Adrenal gland (tissue), 12 donors: Measurements from ENCODE around the gene TGFBR2. TPM values are rescaled to one million over a fixed set of nuclear protein-coding genes. Genes with fewer than 3 reads are reported as not detected.
A peak's percentile ranks its signal among the peaks of the same experiment; 100 is the strongest.

Source experiments
- DNase-seq, 7 donors: peaks; one replicate each; pipeline ENCODE4 v3.0.0-alpha.2; 2019 to 2020
- H3K27ac ChIP-seq, 5 donors: fragments of 200-600 bp; sonication (generic) in 4 of 5; 1 replicate in 3 of 5; 2 replicates in 2 of 5; pipeline versions ENCODE4 v1.5.1 to v1.8.0; 2016 to 2020; ENCODE audit warnings: mild to moderate bottlenecking in 1 of 5
- H3K27me3 ChIP-seq: fragments of 200-600 bp; 2 replicates; pipeline ENCODE4 v1.8.0; 2021
- H3K36me3 ChIP-seq, 2 donors: fragments of 200-600 bp; replicated peaks in 1 of 2; 1 replicate in 1 of 2; 2 replicates in 1 of 2; pipeline versions ENCODE4 v1.5.1 to v1.8.0; 2018 to 2022
- H3K4me1 ChIP-seq, 2 donors: fragments of 200-600 bp; replicated peaks in 1 of 2; 1 replicate in 1 of 2; 2 replicates in 1 of 2; pipeline versions ENCODE4 v1.5.1 to v1.8.0; 2018 to 2021
- H3K4me3 ChIP-seq, 4 donors: fragments of 200-600 bp; sonication (generic) in 3 of 4; one replicate each; pipeline ENCODE4 v1.5.1; 2016 to 2018
- H3K9me3 ChIP-seq, 3 donors: fragments of 200-600 bp; sonication (generic) in 1 of 3; replicated peaks in 1 of 3; 1 replicate in 2 of 3; 2 replicates in 1 of 3; pipeline versions ENCODE4 v1.5.1 to v1.8.0; 2016 to 2021
- CTCF ChIP-seq, 6 experiments: fragments of 450-650 bp in 4 of 6; fragments of 200-600 bp in 2 of 6; sonication (generic) in 1 of 6; IDR thresholded peaks; 1 replicate in 5 of 6; 2 replicates in 1 of 6; pipeline versions ENCODE4 v1.5.1 to v1.8.0; 2016 to 2021; ENCODE audit warnings: antibody characterized with exemption in 6 of 6, mild to moderate bottlenecking in 2 of 6, moderate library complexity in 1 of 6
- POLR2A ChIP-seq, 2 donors: fragments of 450-650 bp; IDR thresholded peaks; one replicate each; pipeline ENCODE4 v1.6.1; 2017; ENCODE audit warnings: antibody characterized with exemption in 2 of 2, mild to moderate bottlenecking in 2 of 2, moderate library complexity in 1 of 2
- WGBS, 4 donors: extraction: QIAGEN DNeasy Blood & Tissue Kit in 2 of 4; methylation state at CpG; one replicate each; pipeline versions ENCODE4 v1.1.5 to v1.1.7; 2013 to 2017; 5-methylcytosine and 5-hydroxymethylcytosine counted together
- intact Hi-C, 2 donors: fragments of 100-400 bp; cut with DNase I; formaldehyde crosslinking; loops; one replicate each; pipeline versions ENCODE4 v1.14.1 to v1.15.0; 2022 to 2023
- polyA plus RNA-seq, 3 donors: library from polyadenylated mRNA; stranded (reverse); fragments of 200-250 nt in 2 of 3; fragments of 350-450 nt in 1 of 3; fragmentation: Illumina TruSeq in 1 of 3; extraction: RNeasy Lipid Tissue Mini Kit (QIAGEN cat#74804) in 1 of 3; gene quantifications; one replicate each; pipeline ENCODE4 v1.2.3, GENCODE V29; 2013 to 2014
- total RNA-seq, 9 donors: library from RNA; depleted of rRNA in 4 of 9; stranded (reverse); fragments of >200 nt in 4 of 9; fragments of 120-200 nt in 1 of 9; fragmentation: NEBNext Ultra II Directional in 1 of 9; extraction: Animal tissue kit (Norgen Biotek cat#: 25700) in 1 of 9; gene quantifications; one replicate each; pipeline versions ENCODE4 v1.1.0 to v1.2.4, GENCODE V29; 2013 to 2023
- donor health status: healthy with polysubstance abuse.
- donor health status: Bipolar disorder and iron deficiency.
- donor health status: DM: yes; HTN: yes; CAD: no.
- donor health status: DM: no; HTN: no; CAD: no.
- donor health status: DM: no; HTN: no; CAD: no.
- donor health status: DM: yes; HTN: yes; CAD: no.

Gene TGFBR2
- total and polyA plus RNA-seq, 12 donors, result 19.1 to 296 (median 153) TPM

GRCh38 chr3:30683769-30684168, 77.4 kb downstream of the TGFBR2 start:
- intact Hi-C loops, result loop anchor here in 1 of 2 donors (10.0 kb wide), 1 partner anchor 169 kb away; no protein-coding TSS in a partner anchor
- peak overlapping the region in 2 of 5 donors; percentile 47 to 54 for H3K27ac ChIP-seq
- no peak for TF ChIP-seq POLR2A (IDR thresholded peaks at IDR 0.05)
- no peak for TF ChIP-seq CTCF (IDR thresholded peaks at IDR 0.05)
- H3K4me1 ChIP-seq, result peaks cover 34 to 92% of the 10 kb centered on the region in 2 donors
- no peaks in the 10 kb centered on the region for H3K27me3 ChIP-seq
- no peak overlapping the region for H3K4me3 ChIP-seq
- 83 to 87% (median 85%) methylated on average over 3 of the region's 3 CpGs for WGBS, 4 donors
- H3K36me3 ChIP-seq, result peaks cover 0 to 25% of the 10 kb centered on the region in 2 donors
- no peaks in the 10 kb centered on the region for H3K9me3 ChIP-seq
- no peak for DNase-seq

GRCh38 chr3:30684356-30684755, 78.0 kb downstream of the TGFBR2 start:
- Histone ChIP-seq H3K4me1 (peaks cover 37 to 92% of the 10 kb centered on the region in 2 donors), H3K27ac (peak overlapping the region in 2 of 5 donors; percentile 22 to 54), H3K36me3 (peaks cover 0 to 22% of the 10 kb centered on the region in 2 donors), H3K9me3 (no peaks in the 10 kb centered on the region), H3K27me3 (no peaks in the 10 kb centered on the region), H3K4me3 (no peak overlapping the region)
- intact Hi-C loops, result loop anchor here in 1 of 2 donors (10.0 kb wide), 1 partner anchor 170 kb away; no protein-coding TSS in a partner anchor
- DNase-seq, result no peak
- TF ChIP-seq CTCF (IDR thresholded peaks at IDR 0.05) (no peak), POLR2A (IDR thresholded peaks at IDR 0.05) (no peak)
- 28 to 35% (median 33%) methylated on average over 3 of the region's 3 CpGs for WGBS, 4 donors

GRCh38 chr3:30685267-30685667, 78.9 kb downstream of the TGFBR2 start:
- Histone ChIP-seq H3K27ac (peak overlapping the region in 2 of 5 donors; percentile 27 to 54), H3K4me3 (no peak overlapping the region), H3K36me3 (peaks cover 0 to 21% of the 10 kb centered on the region in 2 donors), H3K9me3 (no peaks in the 10 kb centered on the region), H3K27me3 (no peaks in the 10 kb centered on the region), H3K4me1 (peaks cover 46 to 94% of the 10 kb centered on the region in 2 donors)
- intact Hi-C loops, result loop anchor here (5.0 to 10.0 kb wide), 2 partner anchors 78 to 170 kb away; partner anchors contain the start of gene TGFBR2 (in 1 of the 2)
- DNase-seq, result no peak
- TF ChIP-seq CTCF (IDR thresholded peaks at IDR 0.05) (no peak), POLR2A (IDR thresholded peaks at IDR 0.05) (no peak)
- 82 to 94% (median 87%) methylated on average over 2 of the region's 2 CpGs for WGBS, 4 donors

GRCh38 chr3:30686176-30686575, 79.8 kb downstream of the TGFBR2 start:
- Histone ChIP-seq H3K27ac (peak overlapping the region in 2 of 5 donors; percentile 8 to 27), H3K27me3 (no peaks in the 10 kb centered on the region), H3K4me3 (no peak overlapping the region), H3K9me3 (no peaks in the 10 kb centered on the region), H3K36me3 (peaks cover 0 to 31% of the 10 kb centered on the region in 2 donors), H3K4me1 (peaks cover 49 to 94% of the 10 kb centered on the region in 2 donors)
- DNase-seq, result no peak
- intact Hi-C loops, result loop anchor here (5.0 to 10.0 kb wide), 2 partner anchors 79 to 171 kb away; partner anchors contain the start of gene TGFBR2 (in 1 of the 2)
- no peak for TF ChIP-seq POLR2A (IDR thresholded peaks at IDR 0.05)
- no peak for TF ChIP-seq CTCF (IDR thresholded peaks at IDR 0.05)
- WGBS, 4 donors, result 79 to 87% (median 84%) methylated on average over 2 of the region's 2 CpGs
